Measurements from ENCODE around the gene UGT1A9.

- no peak for TF ChIP-seq CTCF (CRISPR knock-in tag; IDR thresholded peaks at IDR 0.05)
- no peak for TF ChIP-seq MEF2D (CRISPR knock-in tag; IDR thresholded peaks at IDR 0.05)
- TF ChIP-seq CCAR2 (optimal IDR thresholded peaks at IDR 0.05; ENCODE audit: low read depth, low read length), result no peak
- no peak for TF ChIP-seq TCF7L2 (IDR thresholded peaks at IDR 0.05; ENCODE audit: low read depth, low read length)
- no peak for TF ChIP-seq ZNF232 (CRISPR knock-in tag; IDR thresholded peaks at IDR 0.05; ENCODE audit: borderline replicate concordance)
- TF ChIP-seq RERE (CRISPR knock-in tag; IDR thresholded peaks at IDR 0.05; ENCODE audit: low read depth), result no peak
- TF ChIP-seq BHLHE40 (IDR thresholded peaks at IDR 0.05; ENCODE audit: low read length), result no peak
- TF ChIP-seq ZNF264 (CRISPR knock-in tag; IDR thresholded peaks at IDR 0.05), result no peak
These were observed 36.4 kb downstream of the UGT1A9 start for GRCh38 chr2:233707940-233708644.
